ENCODE measurements around the gene FAM78A.

DNA sequence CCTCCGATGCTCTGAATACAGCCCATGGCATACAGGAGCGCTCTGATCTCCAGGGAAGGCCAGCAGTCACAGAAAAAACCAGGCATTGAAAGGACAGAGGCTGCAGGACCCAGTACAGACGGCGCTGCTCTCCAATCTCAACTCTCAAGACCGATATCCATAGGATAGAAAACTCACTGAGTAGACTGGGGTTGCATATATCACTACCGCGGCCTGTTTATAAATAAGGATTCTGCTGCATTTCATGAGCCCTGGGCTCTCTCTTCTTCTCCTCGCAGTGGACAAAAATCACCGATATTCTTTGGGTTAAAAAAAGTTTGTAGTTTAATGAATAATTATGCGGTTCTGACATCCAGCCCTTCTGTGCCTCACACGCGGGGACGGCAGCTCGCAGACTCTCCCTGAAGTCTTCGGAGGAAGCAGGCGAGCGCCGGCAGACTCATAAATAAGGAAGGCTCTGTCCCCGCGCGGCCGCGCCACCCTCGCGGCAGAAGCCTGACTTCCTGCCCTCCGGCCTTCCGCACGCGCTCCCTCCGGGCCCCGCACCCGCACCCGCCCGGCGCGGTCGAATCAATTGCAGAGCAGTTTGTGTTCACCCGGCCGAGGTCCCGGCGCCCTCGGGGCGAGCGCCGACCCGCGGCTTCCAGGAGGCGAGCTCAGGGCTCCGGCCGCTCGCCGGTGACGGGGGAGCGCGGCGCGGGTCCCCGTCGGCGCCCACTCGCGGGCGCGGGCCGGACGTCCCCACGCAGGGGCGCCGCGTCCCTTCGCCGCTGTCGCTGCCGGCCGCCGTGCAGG lies at the start of gene FAM78A:
- no peak for TF ChIP-seq CTCF (IDR thresholded peaks at IDR 0.05; ENCODE audit: poor library complexity, severe bottlenecking)
- no peak for TF ChIP-seq TAF1 (IDR thresholded peaks at IDR 0.05; ENCODE audit: low read depth)
- TF ChIP-seq SMC3 (conservative IDR thresholded peaks at IDR 0.05; ENCODE audit: poor library complexity), result no peak
- no peak for TF ChIP-seq EP300 (conservative IDR thresholded peaks at IDR 0.05; ENCODE audit: poor library complexity, severe bottlenecking)
- peak; percentile 56 for TF ChIP-seq EZH2 (IDR thresholded peaks at IDR 0.05; ENCODE audit: borderline replicate concordance, insufficient read depth, low read length, poor library complexity, severe bottlenecking)
- no peak for TF ChIP-seq RAD21 (conservative IDR thresholded peaks at IDR 0.05)
- TF ChIP-seq, protein P1, sequence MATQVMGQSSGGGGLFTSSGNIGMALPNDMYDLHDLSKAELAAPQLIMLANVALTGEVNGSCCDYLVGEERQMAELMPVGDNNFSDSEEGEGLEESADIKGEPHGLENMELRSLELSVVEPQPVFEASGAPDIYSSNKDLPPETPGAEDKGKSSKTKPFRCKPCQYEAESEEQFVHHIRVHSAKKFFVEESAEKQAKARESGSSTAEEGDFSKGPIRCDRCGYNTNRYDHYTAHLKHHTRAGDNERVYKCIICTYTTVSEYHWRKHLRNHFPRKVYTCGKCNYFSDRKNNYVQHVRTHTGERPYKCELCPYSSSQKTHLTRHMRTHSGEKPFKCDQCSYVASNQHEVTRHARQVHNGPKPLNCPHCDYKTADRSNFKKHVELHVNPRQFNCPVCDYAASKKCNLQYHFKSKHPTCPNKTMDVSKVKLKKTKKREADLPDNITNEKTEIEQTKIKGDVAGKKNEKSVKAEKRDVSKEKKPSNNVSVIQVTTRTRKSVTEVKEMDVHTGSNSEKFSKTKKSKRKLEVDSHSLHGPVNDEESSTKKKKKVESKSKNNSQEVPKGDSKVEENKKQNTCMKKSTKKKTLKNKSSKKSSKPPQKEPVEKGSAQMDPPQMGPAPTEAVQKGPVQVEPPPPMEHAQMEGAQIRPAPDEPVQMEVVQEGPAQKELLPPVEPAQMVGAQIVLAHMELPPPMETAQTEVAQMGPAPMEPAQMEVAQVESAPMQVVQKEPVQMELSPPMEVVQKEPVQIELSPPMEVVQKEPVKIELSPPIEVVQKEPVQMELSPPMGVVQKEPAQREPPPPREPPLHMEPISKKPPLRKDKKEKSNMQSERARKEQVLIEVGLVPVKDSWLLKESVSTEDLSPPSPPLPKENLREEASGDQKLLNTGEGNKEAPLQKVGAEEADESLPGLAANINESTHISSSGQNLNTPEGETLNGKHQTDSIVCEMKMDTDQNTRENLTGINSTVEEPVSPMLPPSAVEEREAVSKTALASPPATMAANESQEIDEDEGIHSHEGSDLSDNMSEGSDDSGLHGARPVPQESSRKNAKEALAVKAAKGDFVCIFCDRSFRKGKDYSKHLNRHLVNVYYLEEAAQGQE (IDR thresholded peaks at IDR 0.05; ENCODE audit: borderline replicate concordance), result no peak
- TF ChIP-seq POLR2AphosphoS5 (IDR thresholded peaks at IDR 0.05), result no peak
- no peak for TF ChIP-seq MXI1 (conservative IDR thresholded peaks at IDR 0.05; ENCODE audit: poor library complexity, severe bottlenecking)
